ENCODE results near the gene AMDHD2. TPM values are rescaled to one million over a fixed set of nuclear protein-coding genes. Genes with fewer than 3 reads are reported as not detected.
A peak's percentile ranks its signal among the peaks of the same experiment; 100 is the strongest.
"Not testable (repeated sequence)": the region's sequence is repeated elsewhere in the genome, so short reads cannot be mapped to it uniquely, and the experiment has no call there.

The AMDHD2 gene
- total RNA-seq, 4 donors from 2014 or later, result 26.7 to 35.9 (median 30.7) TPM

GRCh38 chr16:2543771-2544170 is 23.6 kb downstream of the AMDHD2 start:
- not testable (repeated sequence) for ATAC-seq (ENCODE audit: low FRiP score); DNase-seq (ENCODE audit: low spot score)

GRCh38 chr16:2550283-2550878 is 30.2 kb downstream of the AMDHD2 start:
- DNase-seq (ENCODE audit: low spot score); ATAC-seq (ENCODE audit: low FRiP score): not testable (repeated sequence)

- ATAC-seq (ENCODE audit: low FRiP score); DNase-seq (ENCODE audit: low spot score): not testable (repeated sequence)
These were observed 31.3 kb downstream of the AMDHD2 start for GRCh38 chr16:2551420-2551889.

GRCh38 chr16:2554709-2555425 is 34.7 kb downstream of the AMDHD2 start:
- ATAC-seq (ENCODE audit: low FRiP score); DNase-seq (ENCODE audit: low spot score): not testable (repeated sequence)

GRCh38 chr16:2557150-2557549 is 37.0 kb downstream of the AMDHD2 start:
- ATAC-seq (ENCODE audit: low FRiP score); DNase-seq (ENCODE audit: low spot score): not testable (repeated sequence)

- not testable (repeated sequence) for DNase-seq (ENCODE audit: low spot score); ATAC-seq (ENCODE audit: low FRiP score)
These were observed 40.1 kb downstream of the AMDHD2 start for GRCh38 chr16:2560131-2560797.

- DNase-seq (ENCODE audit: low spot score), result peak; percentile 64
- ATAC-seq (ENCODE audit: low FRiP score), result peak; percentile 70
These were observed 40.6 kb downstream of the AMDHD2 start for GRCh38 chr16:2560798-2561133.

GRCh38 chr16:2567506-2567905 is 47.3 kb downstream of the AMDHD2 start:
- DNase-seq (ENCODE audit: low spot score); ATAC-seq (ENCODE audit: low FRiP score): not testable (repeated sequence)

GRCh38 chr16:2568573-2568972 is 48.4 kb downstream of the AMDHD2 start:
- ATAC-seq (ENCODE audit: low FRiP score); DNase-seq (ENCODE audit: low spot score): not testable (repeated sequence)

GRCh38 chr16:2572704-2573103 is 52.5 kb downstream of the AMDHD2 start:
- ATAC-seq (ENCODE audit: low FRiP score); DNase-seq (ENCODE audit: low spot score): not testable (repeated sequence)

- ATAC-seq (ENCODE audit: low FRiP score); DNase-seq (ENCODE audit: low spot score): not testable (repeated sequence)
These were observed 55.7 kb downstream of the AMDHD2 start for GRCh38 chr16:2575839-2576238.

- ATAC-seq (ENCODE audit: low FRiP score), result not testable (repeated sequence)
These were observed 56.9 kb downstream of the AMDHD2 start for GRCh38 chr16:2577044-2577443.

GRCh38 chr16:2578905-2579304 is 58.7 kb downstream of the AMDHD2 start:
- DNase-seq (ENCODE audit: low spot score); ATAC-seq (ENCODE audit: low FRiP score): not testable (repeated sequence)

More at GRCh38 chr16:2577044-2577443, 56.9 kb downstream of the AMDHD2 start:
- DNase-seq (ENCODE audit: low spot score), result not testable (repeated sequence)

GRCh38 chr16:2580143-2580542 is 60.0 kb downstream of the AMDHD2 start:
- DNase-seq (ENCODE audit: low spot score); ATAC-seq (ENCODE audit: low FRiP score): not testable (repeated sequence)

GRCh38 chr16:2580818-2581217 is 60.6 kb downstream of the AMDHD2 start:
- not testable (repeated sequence) for DNase-seq (ENCODE audit: low spot score); ATAC-seq (ENCODE audit: low FRiP score)

Small RNA genes lying within 50 kb of the gene (small RNA-seq; reads per million reads assigned to genes)
- gene AC093525.1, result not detected
- not detected for gene MIR3178

Other genes with a start within 250 kb of the AMDHD2 start
- 10 to 100 TPM in 1 of 4 donors, 1 to 10 TPM in 3; 6.6 to 19.0 (median 8.0) TPM for gene ABCA3, start 179.6 kb upstream of the AMDHD2 start, total RNA-seq
- 1 to 10 TPM; 1.3 to 2.9 (median 2.5) TPM for gene CCNF, start 90.9 kb upstream of the AMDHD2 start, total RNA-seq
- gene TEDC2, start 60.3 kb upstream of the AMDHD2 start, total RNA-seq, result 1 to 10 TPM in 1 of 4 donors, under 1 TPM in 1, not detected in 2; 0.50 to 1.1 TPM
- gene NTN3, start 49.1 kb upstream of the AMDHD2 start, total RNA-seq, result under 1 TPM in 2 of 4 donors, not detected in 2; 0.28 to 0.44 TPM
- gene TBC1D24, start 45.2 kb upstream of the AMDHD2 start, total RNA-seq, result 10 to 100 TPM; 10.4 to 19.4 (median 13.0) TPM
- 100 to 1,000 TPM in 1 of 4 donors, 10 to 100 TPM in 3; 43.5 to 113 (median 67.9) TPM for gene ATP6V0C, start 6.4 kb upstream of the AMDHD2 start, total RNA-seq
- gene CEMP1, start 11.0 kb downstream of the AMDHD2 start, total RNA-seq, result not detected
- gene PDPK1, start 17.6 kb downstream of the AMDHD2 start, total RNA-seq, result 10 to 100 TPM; 22.2 to 34.5 (median 25.6) TPM
- gene KCTD5, start 162.2 kb downstream of the AMDHD2 start, total RNA-seq, result 10 to 100 TPM; 10.9 to 21.1 (median 20.1) TPM
- 1 to 10 TPM in 2 of 4 donors, under 1 TPM in 2; 0.65 to 1.2 (median 1.0) TPM for gene PRSS27, start 199.9 kb downstream of the AMDHD2 start, total RNA-seq
- 100 to 1,000 TPM; 230 to 465 (median 368) TPM for gene SRRM2, start 232.3 kb downstream of the AMDHD2 start, total RNA-seq